K562 (cell line): ENCODE results near the gene FRMD1. TPM values are rescaled to one million over a fixed set of nuclear protein-coding genes. Genes with fewer than 3 reads are reported as not detected.

ENCODE experiments used
- ATAC-seq: fragments of 200-7000 bp; cut with Tn5 transposase; 3 replicates; pipeline ENCODE4 v1.9.1; 2020; ENCODE audit warnings: moderate library complexity
- BruUV-seq: library from RNA; stranded (reverse); fragments of 400-500 nt; replicated peaks from 2 replicates; lab custom pipeline; 2021; lab: Mats Ljungman, UMichigan
- CTCF ChIA-PET: fragments of 300-600 bp; formaldehyde crosslinking; extraction: SDS; loops from one replicate; lab custom pipeline; 2021; ENCODE audit warnings: low intra/inter-chr PET ratio; lab: Yijun Ruan, JAX
- POLR2A ChIA-PET: fragments of 300-600, 350-650 bp; sonication (Branson Sonifier 250); formaldehyde crosslinking; extraction: SDS; loops from one replicate; lab custom pipeline; 2021; ENCODE audit warnings: antibody characterized with exemption, inconsistent platforms; lab: Yijun Ruan, JAX
- DNase-seq, 4 experiments: peaks; one replicate each; pipeline versions ENCODE4 v3.0.0 to v3.0.0-alpha.2; 2011 to 2018; ENCODE audit warnings: low spot score in 3 of 4, mixed read lengths in 3 of 4; ENCODE audit errors: extremely low read depth in 1 of 4
- FAIRE-seq: peaks from 2 replicates; lab custom pipeline; 2011; peaks lifted over from hg19 to GRCh38; lab: Jason Lieb, UNC
- H2AFZ ChIP-seq: 2 replicates; pipeline ENCODE4 v1.6.0; 2011; ENCODE audit warnings: low read depth, low read length, control low read depth, inconsistent platforms
- H3K27ac ChIP-seq: fragments of 200-600 bp; 3 replicates; pipeline ENCODE4 v1.8.0; 2011; ENCODE audit warnings: low read depth, mild to moderate bottlenecking, control low read depth, inconsistent platforms, low read length, moderate library complexity, mixed read lengths; ENCODE audit errors: extremely low read depth
- H3K27me3 ChIP-seq, 2 experiments: fragments of 300-600 bp in 1 of 2; 2 replicates in 1 of 2; 3 replicates in 1 of 2; pipeline versions ENCODE4 v1.6.0 to v1.8.0; 2011; ENCODE audit warnings: inconsistent platforms in 2 of 2, low read length in 2 of 2, mild to moderate bottlenecking in 1 of 2, mixed read lengths in 1 of 2, moderate library complexity in 1 of 2; ENCODE audit not compliant: control insufficient read depth in 2 of 2, insufficient read depth in 2 of 2
- H3K36me3 ChIP-seq: fragments of 300-600 bp; 3 replicates; pipeline ENCODE4 v1.8.0; 2011; ENCODE audit warnings: mild to moderate bottlenecking, low read length, inconsistent platforms; ENCODE audit not compliant: control insufficient read depth, insufficient read depth
- H3K4me1 ChIP-seq, 2 experiments: fragments of 200-600 bp in 1 of 2; replicated peaks in 1 of 2; 2 replicates in 1 of 2; 3 replicates in 1 of 2; pipeline versions ENCODE4 v1.5.1 to v1.8.0; 2011; ENCODE audit warnings: inconsistent platforms in 2 of 2, low read length in 2 of 2, mild to moderate bottlenecking in 1 of 2, mixed read lengths in 1 of 2, moderate library complexity in 1 of 2; ENCODE audit not compliant: control insufficient read depth in 2 of 2, insufficient read depth in 2 of 2
- H3K4me2 ChIP-seq: 2 replicates; pipeline ENCODE4 v1.6.1; 2011; ENCODE audit warnings: low read length, control low read depth, inconsistent platforms, mixed read lengths; ENCODE audit not compliant: insufficient read depth
- H3K4me3 ChIP-seq: fragments of 200-600 bp; sonication (generic), shearing (Covaris generic); 2 replicates; pipeline ENCODE4 v1.5.1; 2016; ENCODE audit warnings: control low read depth, inconsistent platforms
- H3K79me2 ChIP-seq: fragments of 200-600 bp; 3 replicates; pipeline ENCODE4 v1.8.0; 2011; ENCODE audit warnings: low read length, inconsistent platforms; ENCODE audit not compliant: control insufficient read depth, insufficient read depth
- H3K9ac ChIP-seq, 2 experiments: 2 replicates each; pipeline versions ENCODE4 v1.6.0 to v1.6.1; 2011; ENCODE audit warnings: low read depth in 2 of 2, low read length in 2 of 2, control low read depth in 1 of 2, inconsistent platforms in 1 of 2, mild to moderate bottlenecking in 1 of 2, mixed read lengths in 1 of 2; ENCODE audit not compliant: insufficient read depth in 1 of 2
- H3K9me1 ChIP-seq: one replicate; pipeline ENCODE4 v1.6.0; 2011; ENCODE audit warnings: inconsistent platforms, mild to moderate bottlenecking, low read length, moderate library complexity; ENCODE audit not compliant: control insufficient read depth, insufficient read depth
- H3K9me3 ChIP-seq: replicated peaks from 2 replicates; pipeline ENCODE4 v1.5.1; 2011; ENCODE audit warnings: low read depth, low read length, inconsistent platforms; ENCODE audit not compliant: control insufficient read depth, insufficient read depth
- H4K20me1 ChIP-seq: replicated peaks from 2 replicates; pipeline ENCODE4 v1.6.1; 2011; ENCODE audit warnings: low read length, inconsistent platforms, mixed read lengths; ENCODE audit not compliant: control insufficient read depth, insufficient read depth
- HMBOX1 ChIP-seq: sonication (generic); IDR thresholded peaks from 2 replicates; pipeline ENCODE4 v1.6.1; 2016
- HMG20A ChIP-seq: fragments of 450-650 bp; formaldehyde crosslinking; conservative IDR thresholded peaks from 2 replicates; pipeline ENCODE4 v1.4.0; 2020; ENCODE audit warnings: mild to moderate bottlenecking, mixed read lengths
- NR2C1 ChIP-seq, 2 experiments: fragments of 450-650 bp; IDR thresholded peaks; 2 replicates each; pipeline ENCODE4 v1.6.1; 2017; ENCODE audit warnings: mild to moderate bottlenecking in 2 of 2, antibody characterized with exemption in 1 of 2, inconsistent platforms in 1 of 2, missing compliant biosample characterization in 1 of 2, missing genetic modification characterization in 1 of 2
- NR2F6 ChIP-seq: fragments of 450-650 bp; formaldehyde crosslinking; IDR thresholded peaks from 2 replicates; pipeline ENCODE4 v1.4.0; 2020; ENCODE audit warnings: mild to moderate bottlenecking
- RBM39 ChIP-seq: fragments of 200-400 bp; formaldehyde crosslinking; optimal IDR thresholded peaks from 2 replicates; pipeline ENCODE3; 2018; ENCODE audit warnings: low read depth, low read length
- SOX6 ChIP-seq: fragments of 450-650 bp; IDR thresholded peaks from 2 replicates; pipeline ENCODE4 v1.6.1; 2014; ENCODE audit warnings: mild to moderate bottlenecking
- ZNF217 ChIP-seq: sonication (generic); formaldehyde crosslinking; IDR thresholded peaks from 2 replicates; pipeline ENCODE4 v1.8.0; 2022; ENCODE audit warnings: mild to moderate bottlenecking, missing genetic modification reagents
- ZNF318 ChIP-seq, 2 experiments: fragments of 450-650 bp; IDR thresholded peaks; 2 replicates each; pipeline ENCODE4 v1.6.1; 2016; ENCODE audit warnings: mild to moderate bottlenecking in 2 of 2, borderline replicate concordance in 1 of 2, low read depth in 1 of 2, moderate library complexity in 1 of 2
- WGBS: fragments of 100-300 bp; shearing (Covaris generic); methylation state at CpG from one replicate; pipeline ENCODE4 v1.1.6; 2016; ENCODE audit warnings: low coverage, mixed read lengths; ENCODE audit not compliant: insufficient coverage; ENCODE audit errors: missing lambda C conversion rate; 5-methylcytosine and 5-hydroxymethylcytosine counted together
- in situ Hi-C: fragments of 300-500 bp; cut with MboI; formaldehyde crosslinking; loops from 4 replicates; pipeline ENCODE4 v1.15.0; 2018; ENCODE audit warnings: inconsistent platforms, mixed read lengths
- intact Hi-C: fragments of 100-400 bp; cut with micrococcal nuclease; formaldehyde crosslinking; loops from 2 replicates; pipeline ENCODE4 v1.14.2; 2022
- polyA plus RNA-seq, 8 experiments: library from polyadenylated mRNA; depleted of rRNA in 4 of 8; stranded (reverse) in 5 of 8; unstranded in 3 of 8; fragments of >200 nt; fragmentation: Nextera tagmentation in 2 of 8; fragmentation: Illumina TruSeq in 1 of 8; extraction: Ambion mirVana in 2 of 8; extraction: Trizol in 1 of 8; gene quantifications; 2 replicates each; pipeline versions ENCODE4 v1.2.1 to v1.2.3, GENCODE V29; 2011 to 2014; ENCODE audit warnings: inconsistent platforms in 1 of 8, missing spikeins in 1 of 8
- total RNA-seq, 7 experiments: library from RNA; depleted of rRNA in 6 of 7; stranded (reverse); fragments of >200 nt in 6 of 7; fragmentation: Illumina TruSeq in 2 of 7; extraction: Trizol in 2 of 7; gene quantifications; 2 replicates each; pipeline versions ENCODE4 v1.2.1 to v1.2.3, GENCODE V29; 2011 to 2021; ENCODE audit warnings: low replicate concordance in 1 of 7
- TF ChIP-seq, protein P1 (sequence below): sonication (generic); formaldehyde crosslinking; IDR thresholded peaks from 2 replicates; pipeline ENCODE4 v1.8.0; 2022; ENCODE audit warnings: mild to moderate bottlenecking, low read depth, missing genetic modification reagents

Gene FRMD1
- total and polyA plus RNA-seq, 9 of the 15 experiments (the other 6 are each of a cell fraction or from before 2014, with no cell fraction given) = 0.01 to 0.04 (median 0.01) TPM; not detected in 6

GRCh38 chr6:168062346-168063289, 16.4 kb downstream of the FRMD1 start:
- Histone ChIP-seq H3K4me2 (no peak overlapping the region), H3K9me3 (no peaks in the 10 kb centered on the region), H3K27me3 (peaks cover 21 to 80% of the 10 kb centered on the region in 2 experiments), H3K4me3 (no peak overlapping the region), H2AFZ (no peak overlapping the region), H3K9ac (no peak overlapping the region), H3K4me1 (peaks cover 0 to 30% of the 10 kb centered on the region in 2 experiments; a peak in 1 of 5 replicates), H3K79me2 (no peaks in the 10 kb centered on the region), H4K20me1 (peaks cover 7% of the 10 kb centered on the region; the same call in 1 of the 2 replicates), H3K9me1 (no peaks in the 10 kb centered on the region), H3K36me3 (no peaks in the 10 kb centered on the region), H3K27ac (no peak overlapping the region)
- DNase-seq = no peak
- TF ChIP-seq, protein P1, sequence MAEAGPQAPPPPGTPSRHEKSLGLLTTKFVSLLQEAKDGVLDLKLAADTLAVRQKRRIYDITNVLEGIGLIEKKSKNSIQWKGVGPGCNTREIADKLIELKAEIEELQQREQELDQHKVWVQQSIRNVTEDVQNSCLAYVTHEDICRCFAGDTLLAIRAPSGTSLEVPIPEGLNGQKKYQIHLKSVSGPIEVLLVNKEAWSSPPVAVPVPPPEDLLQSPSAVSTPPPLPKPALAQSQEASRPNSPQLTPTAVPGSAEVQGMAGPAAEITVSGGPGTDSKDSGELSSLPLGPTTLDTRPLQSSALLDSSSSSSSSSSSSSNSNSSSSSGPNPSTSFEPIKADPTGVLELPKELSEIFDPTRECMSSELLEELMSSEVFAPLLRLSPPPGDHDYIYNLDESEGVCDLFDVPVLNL (CRISPR knock-in tag) = no peak
- TF ChIP-seq NR2C1 (IDR thresholded peaks at IDR 0.05) (no peak), NR2C1 (tag; IDR thresholded peaks at IDR 0.05) (0 out of 2 replicates have a peak, but pooled peaks have one; percentile 26), NR2F6 (CRISPR knock-in tag) (no peak), HMG20A (CRISPR knock-in tag) (no peak), ZNF318 (IDR thresholded peaks at IDR 0.05; ENCODE audit: borderline replicate concordance in 1 of 2, low read depth in 1 of 2) (no peak), SOX6 (no peak), ZNF217 (CRISPR knock-in tag) (no peak), HMBOX1 (no peak), RBM39 (no peak)
- no peak for FAIRE-seq
- 3% methylated on average over 31 of the region's 31 CpGs for WGBS
- intact Hi-C loops = no loop called here
- no TSS peak for BruUV-seq
- in situ Hi-C loops = no loop called here
- ATAC-seq = no peak
- ChIA-PET CTCF (no interaction called here), POLR2A (interaction anchor here (0.6 to 0.9 kb wide), 2 partner anchors 9 to 23 kb away, joined by 3 read pairs; no protein-coding TSS in a partner anchor)
